ENCODE data around the gene PPT2. TPM values are rescaled to one million over a fixed set of nuclear protein-coding genes. Genes with fewer than 3 reads are reported as not detected.

Gene PPT2
- total RNA-seq, 1 donor from 2014 or later, result 39.4 TPM

DNA sequence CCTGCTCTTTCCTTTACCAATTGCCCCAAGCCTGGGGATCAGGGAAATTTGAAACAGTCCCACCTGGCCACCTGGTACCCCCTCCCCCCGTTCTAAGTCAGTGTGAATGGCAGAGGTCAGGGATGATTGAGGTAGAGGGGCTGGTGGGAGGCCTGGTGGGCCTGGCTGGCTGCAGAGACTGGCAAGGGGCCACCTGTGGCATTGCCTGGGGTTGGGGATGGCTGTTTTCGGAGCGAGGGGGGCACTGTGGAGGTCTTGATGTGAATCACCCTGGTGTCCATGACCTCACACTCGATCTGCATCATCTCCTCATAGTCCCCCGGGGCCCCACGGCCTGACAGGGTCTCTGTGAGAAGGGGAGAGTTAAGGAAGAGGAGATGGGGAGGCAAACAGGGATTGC lies 38.3 kb upstream of the PPT2 start:
- TF ChIP-seq CTCF (conservative IDR thresholded peaks at IDR 0.05; ENCODE audit: low read depth, low read length), result no peak
- DNase-seq (ENCODE audit: low read depth), result no peak

DNA sequence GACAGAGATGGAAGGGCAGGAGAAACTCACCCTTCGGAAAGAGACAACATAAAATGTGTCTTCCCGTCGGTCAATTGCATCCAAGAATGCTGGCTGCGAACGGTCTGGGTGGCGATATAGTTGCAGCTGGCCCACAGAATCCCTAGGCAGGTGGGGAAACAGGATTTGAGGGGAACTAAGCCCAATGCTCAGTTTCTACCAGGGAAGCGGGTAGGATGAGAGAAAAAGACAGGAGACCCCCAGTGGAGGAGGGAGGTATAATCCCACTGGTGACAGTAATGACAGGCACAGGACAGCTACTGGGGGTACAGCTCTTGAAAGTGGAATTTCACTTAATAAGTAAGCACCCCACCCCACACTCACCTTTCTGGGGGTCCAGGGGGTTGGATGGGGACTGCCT lies 37.3 kb upstream of the PPT2 start:
- DNase-seq (ENCODE audit: low read depth), result no peak
- no peak overlapping the region for H3K4me3 ChIP-seq (ENCODE audit: low read depth, low read length)
- peak; percentile 41 for TF ChIP-seq CTCF (conservative IDR thresholded peaks at IDR 0.05; ENCODE audit: low read depth, low read length)

More for the DNA sequence above, 38.3 kb upstream of the PPT2 start:
- H3K4me3 ChIP-seq (ENCODE audit: low read depth, low read length), result no peak overlapping the region

DNA sequence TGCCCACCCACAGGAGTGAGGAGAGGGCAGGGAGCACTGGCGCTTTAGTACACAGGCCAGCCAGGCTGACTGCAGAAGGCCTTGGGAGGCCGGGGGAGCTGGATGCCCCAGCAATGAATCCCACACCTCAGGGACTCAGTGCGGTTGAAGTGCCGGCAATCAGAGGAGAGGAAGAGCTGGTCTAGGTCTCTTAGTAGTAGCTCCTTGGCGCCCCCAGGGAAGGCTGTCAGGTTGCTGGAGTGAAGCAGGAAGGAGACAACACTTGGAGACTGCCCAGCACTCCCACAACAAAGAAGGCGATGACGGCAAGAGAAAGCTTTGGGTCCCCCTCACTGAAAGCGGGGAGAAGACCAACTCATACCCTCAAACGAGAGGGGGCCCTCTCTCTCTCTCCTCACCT lies 36.5 kb upstream of the PPT2 start:
- no peak for DNase-seq (ENCODE audit: low read depth)
- no peak for TF ChIP-seq CTCF (conservative IDR thresholded peaks at IDR 0.05; ENCODE audit: low read depth, low read length)
- H3K4me3 ChIP-seq (ENCODE audit: low read depth, low read length), result no peak overlapping the region

- TF ChIP-seq CTCF (conservative IDR thresholded peaks at IDR 0.05; ENCODE audit: low read depth, low read length), result peak; percentile 92
- DNase-seq (ENCODE audit: low read depth), result peak; percentile 37
- no peak overlapping the region for H3K4me3 ChIP-seq (ENCODE audit: low read depth, low read length)
Observed at GRCh38 chr6:32118782-32119628, 34.9 kb upstream of the PPT2 start.

GRCh38 chr6:32120573-32121059 lies 33.3 kb upstream of the PPT2 start:
- DNase-seq (ENCODE audit: low read depth), result no peak
- TF ChIP-seq CTCF (conservative IDR thresholded peaks at IDR 0.05; ENCODE audit: low read depth, low read length), result no peak
- H3K4me3 ChIP-seq (ENCODE audit: low read depth, low read length), result no peak overlapping the region

GRCh38 chr6:32123681-32124080 lies 30.3 kb upstream of the PPT2 start:
- no peak for DNase-seq (ENCODE audit: low read depth)
- H3K4me3 ChIP-seq (ENCODE audit: low read depth, low read length), result no peak overlapping the region
- TF ChIP-seq CTCF (conservative IDR thresholded peaks at IDR 0.05; ENCODE audit: low read depth, low read length), result no peak

DNA sequence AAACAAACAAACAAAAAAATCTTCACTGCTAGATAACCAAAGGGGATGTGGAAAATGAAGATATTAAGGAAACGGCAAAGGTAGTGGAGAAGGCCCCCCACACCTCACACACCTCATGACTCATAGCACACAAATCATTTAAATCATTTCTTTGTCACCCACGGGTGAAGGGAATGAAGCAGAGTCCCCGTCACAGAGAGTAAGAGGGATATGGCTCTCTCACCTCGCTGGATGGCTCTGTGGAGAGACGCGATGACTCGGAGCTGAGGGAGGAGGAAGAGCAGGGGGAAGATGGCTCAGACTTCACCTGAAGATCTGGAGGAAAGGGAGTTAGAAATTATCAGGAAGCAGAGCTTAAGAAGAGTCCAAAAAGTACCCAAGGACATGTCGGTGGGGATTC lies 27.1 kb upstream of the PPT2 start:
- TF ChIP-seq CTCF (conservative IDR thresholded peaks at IDR 0.05; ENCODE audit: low read depth, low read length), result no peak
- DNase-seq (ENCODE audit: low read depth), result no peak
- H3K4me3 ChIP-seq (ENCODE audit: low read depth, low read length), result peak overlapping the region; percentile 88

Data from epithelial cell of proximal tubule (primary cell).